HUDEP-2 (cell line): ENCODE data around the gene HOXD10.

Experiments
- DNase-seq, 76 experiments: peaks; one replicate each; lab custom pipeline; 2025; ENCODE audit not compliant: unreplicated experiment in 76 of 76; lab: John Stamatoyannopoulos, UW

Gene HOXD10

GRCh38 chr2:176132205-176133171 is 15.9 kb downstream of the HOXD10 start:
- no peak for DNase-seq

- no peak for DNase-seq
Measured at GRCh38 chr2:176133389-176133788, 16.8 kb downstream of the HOXD10 start.

GRCh38 chr2:176134035-176134434 is 17.5 kb downstream of the HOXD10 start:
- no peak for DNase-seq

- DNase-seq, result no peak
Measured at GRCh38 chr2:176135035-176135440, 18.5 kb downstream of the HOXD10 start.

- no peak for DNase-seq
Measured at GRCh38 chr2:176136374-176137251, 20.0 kb downstream of the HOXD10 start.

- no peak for DNase-seq
Measured at GRCh38 chr2:176137252-176137580, 20.6 kb downstream of the HOXD10 start.

DNA sequence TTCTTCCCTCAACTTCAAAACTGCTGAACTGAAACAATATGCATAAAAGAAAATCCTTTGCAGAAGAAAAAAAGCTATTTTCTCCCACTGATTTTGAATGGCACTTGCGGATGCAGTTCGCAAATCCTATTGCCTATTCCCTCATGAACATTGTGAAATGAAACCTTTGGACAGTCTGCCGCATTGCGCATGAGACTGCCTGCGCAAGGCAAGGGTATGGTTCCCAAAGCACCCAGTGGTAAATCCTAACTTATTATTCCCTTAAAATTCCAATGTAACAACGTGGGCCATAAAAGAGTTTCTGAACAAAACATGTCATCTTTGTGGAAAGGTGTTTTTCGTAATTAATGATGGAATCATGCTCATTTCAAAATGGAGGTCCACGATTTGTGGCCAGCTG is 21.3 kb downstream of the HOXD10 start:
- DNase-seq, result no peak

- DNase-seq, result no peak
Measured at GRCh38 chr2:176138526-176138922, 21.9 kb downstream of the HOXD10 start.

GRCh38 chr2:176138923-176139660 is 22.5 kb downstream of the HOXD10 start:
- no peak for DNase-seq

- no peak for DNase-seq
Measured at GRCh38 chr2:176139661-176140512, 23.3 kb downstream of the HOXD10 start.

DNA sequence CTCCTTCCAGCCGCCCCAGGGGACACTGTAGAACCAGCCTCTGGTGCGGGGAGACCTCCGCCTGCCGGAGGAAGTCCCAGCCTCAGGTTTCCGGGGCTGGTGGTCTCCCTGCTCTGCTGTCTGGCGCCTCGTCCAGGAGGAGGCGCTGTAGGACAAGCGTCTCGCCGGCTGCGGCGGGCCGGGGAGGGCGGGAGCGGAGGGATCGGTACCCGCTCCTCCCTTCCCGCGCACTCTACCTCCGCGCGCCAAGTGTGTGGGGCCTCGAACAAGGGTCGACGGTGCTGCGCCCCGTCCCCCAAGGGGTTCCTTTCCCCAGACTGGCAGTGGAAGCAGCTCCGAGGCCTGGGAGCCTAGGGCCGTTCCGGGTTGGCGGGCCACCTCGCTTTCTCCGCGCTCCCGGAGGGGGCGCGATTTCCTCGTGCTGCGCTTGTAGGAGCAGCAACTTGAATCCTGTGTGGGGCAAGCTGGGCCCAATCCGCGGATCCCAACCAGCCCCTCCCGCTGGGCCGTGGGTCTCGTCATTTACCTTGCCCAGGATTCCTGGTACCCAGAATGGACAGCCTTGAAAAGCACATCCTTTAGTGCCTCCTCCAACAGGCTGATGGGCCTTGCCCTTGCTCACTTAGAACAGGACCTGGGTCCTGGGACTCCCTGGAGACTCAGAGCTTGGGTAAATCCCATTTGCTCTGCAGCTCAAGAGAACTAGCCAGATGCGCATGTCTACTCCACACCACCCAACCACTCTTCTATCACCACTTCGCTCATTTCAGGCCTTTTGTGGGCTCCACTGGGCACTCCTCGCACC is 24.1 kb downstream of the HOXD10 start:
- peak in 64 of 76 experiments; percentile 5 to 77 (median 47) for DNase-seq

DNA sequence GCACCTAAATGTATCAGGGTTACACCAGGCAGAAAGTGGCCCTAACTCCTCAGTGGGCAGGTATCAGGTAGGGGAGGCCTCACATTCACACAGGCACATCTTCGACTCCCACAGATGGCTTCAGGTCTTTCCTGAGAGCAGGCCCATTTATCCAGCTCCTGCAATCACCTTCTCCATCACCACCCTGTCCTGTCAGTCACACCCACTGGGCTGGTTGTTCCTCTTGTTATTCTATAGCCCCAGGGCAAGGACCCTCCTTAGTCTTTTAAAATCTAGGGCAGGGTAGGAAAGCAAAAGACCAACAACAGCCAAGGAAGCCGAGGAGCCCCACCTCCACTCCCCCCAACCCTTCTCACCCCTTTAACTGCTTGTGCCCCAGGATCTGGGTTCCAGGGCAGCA is 25.7 kb downstream of the HOXD10 start:
- no peak for DNase-seq

DNA sequence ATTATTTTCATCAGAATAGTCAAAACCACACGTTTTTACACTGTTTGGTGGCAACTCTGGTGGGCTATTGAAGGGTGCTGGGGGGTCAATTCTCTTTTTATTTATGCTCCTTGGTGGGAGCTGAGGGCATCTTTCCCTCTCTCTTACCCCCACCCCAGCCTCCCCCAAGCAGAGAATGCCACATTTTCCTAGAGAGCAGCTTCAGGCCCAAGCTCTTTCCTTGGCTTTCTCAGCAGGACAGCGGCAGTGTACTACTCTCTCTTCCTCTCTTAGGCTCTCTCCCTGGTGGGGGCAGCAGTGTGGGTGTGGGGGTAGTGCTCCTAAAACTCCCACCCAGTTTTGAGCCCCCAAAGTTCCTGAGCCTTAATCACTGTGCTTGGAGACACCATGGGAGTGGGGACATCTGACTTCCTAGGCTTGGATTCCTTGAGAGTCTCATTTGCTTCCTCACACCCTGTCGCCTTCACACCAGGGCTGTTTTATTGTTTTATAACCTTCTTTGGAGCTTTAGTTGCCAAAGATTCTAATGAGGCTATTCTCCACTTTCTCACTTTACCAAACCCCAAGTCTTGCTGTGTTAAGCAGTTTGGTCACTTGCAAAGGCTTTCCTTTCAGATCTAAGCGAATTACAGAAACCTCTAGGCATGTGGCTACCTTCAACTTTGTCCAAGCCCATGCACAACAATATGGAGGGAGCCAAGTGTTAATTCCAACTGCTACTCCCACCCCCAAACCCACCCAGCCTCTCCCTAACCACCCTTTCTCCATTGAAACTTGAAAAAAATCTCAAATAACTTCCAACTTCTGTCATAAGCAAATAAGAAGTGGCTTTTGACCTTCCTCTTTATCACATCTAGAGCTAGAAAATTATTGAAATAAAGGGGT is 28.7 kb downstream of the HOXD10 start:
- DNase-seq, result no peak

GRCh38 chr2:176146101-176146500 is 29.5 kb downstream of the HOXD10 start:
- no peak for DNase-seq

DNA sequence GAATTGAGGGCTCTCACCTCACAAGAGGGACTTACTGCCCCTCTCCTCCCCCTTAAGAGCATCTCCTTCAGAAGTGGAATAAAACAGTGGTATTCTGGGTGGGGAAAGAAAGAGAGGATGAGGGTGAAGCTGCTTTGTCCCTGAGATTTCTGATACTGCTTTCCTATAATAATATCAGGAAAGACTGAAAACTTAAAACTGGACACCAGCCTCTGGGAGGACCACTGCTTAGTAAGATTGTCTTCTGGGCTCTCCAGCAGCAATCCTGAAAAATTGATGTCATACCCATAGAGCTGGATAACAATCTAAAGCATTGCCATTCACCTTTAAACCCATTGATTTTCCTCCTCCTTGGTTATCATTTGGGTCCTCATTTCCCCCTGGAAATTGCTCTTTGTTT is 30.1 kb downstream of the HOXD10 start:
- DNase-seq, result no peak

DNA sequence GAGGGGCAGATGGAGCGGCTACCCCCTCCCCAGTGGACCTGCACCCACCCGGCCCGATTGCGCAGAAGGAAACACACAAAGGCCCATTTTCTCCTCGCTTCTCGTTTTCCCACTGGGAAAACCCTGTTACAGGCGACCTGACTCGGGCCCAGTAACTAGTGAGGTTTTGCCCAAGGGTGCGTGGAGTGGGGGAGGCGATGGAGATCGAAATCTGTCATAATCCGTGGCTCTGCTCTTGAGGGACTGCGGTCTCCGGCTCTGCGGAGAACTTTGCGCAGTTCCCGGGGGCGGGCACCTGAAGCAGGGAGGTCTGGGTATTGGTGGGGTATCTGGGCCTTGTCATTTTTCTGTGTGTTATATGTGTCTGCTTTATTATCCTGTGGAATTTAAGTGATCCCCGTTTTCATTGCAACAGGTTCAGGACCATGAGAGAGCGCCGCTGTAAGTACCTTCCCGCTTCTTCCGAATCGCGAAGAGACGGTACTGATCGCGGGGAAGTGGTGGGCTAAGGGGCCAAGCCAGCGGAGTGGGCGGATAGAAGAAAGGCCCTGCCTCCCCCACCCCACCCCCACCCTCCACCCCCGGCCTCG is 30.7 kb downstream of the HOXD10 start:
- no peak for DNase-seq

GRCh38 chr2:176147800-176148496 is 31.4 kb downstream of the HOXD10 start:
- no peak for DNase-seq
